ENCODE results near the gene INTS11.
A peak's percentile ranks its signal among the peaks of the same experiment; 100 is the strongest.

INTS11 gene

DNA sequence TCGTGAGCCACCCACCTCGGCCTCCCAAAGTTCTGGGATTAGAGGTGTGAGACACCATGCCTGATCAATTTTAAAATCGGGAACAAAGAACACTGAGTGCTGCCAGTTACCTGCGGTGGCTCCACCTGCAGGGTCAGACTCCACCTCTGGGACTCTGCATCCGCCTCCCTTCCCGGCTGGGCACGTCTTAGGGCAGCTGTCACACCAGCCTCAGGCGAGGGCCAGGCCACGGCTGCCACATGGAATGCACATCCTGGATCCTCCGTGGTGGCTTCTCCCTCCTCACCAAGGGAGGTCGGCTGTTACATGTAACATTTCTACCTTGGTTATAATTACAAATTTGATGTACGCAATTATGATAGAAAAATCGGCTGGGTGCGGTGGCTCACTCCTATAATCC is 39.8 kb upstream of the INTS11 start:
- TF ChIP-seq TAF1 (IDR thresholded peaks at IDR 0.05; ENCODE audit: low read depth) (no peak), YY1 (IDR thresholded peaks at IDR 0.05; ENCODE audit: low read depth) (no peak), ZBTB7A (IDR thresholded peaks at IDR 0.05; ENCODE audit: low read depth) (no peak), TEAD4 (IDR thresholded peaks at IDR 0.05) (no peak), RAD21 (IDR thresholded peaks at IDR 0.05; ENCODE audit: low read depth) (no peak), EP300 (IDR thresholded peaks at IDR 0.05; ENCODE audit: borderline replicate concordance) (no peak), TCF12 (IDR thresholded peaks at IDR 0.05; ENCODE audit: low read depth) (no peak), FOXM1 (IDR thresholded peaks at IDR 0.05; ENCODE audit: borderline replicate concordance, low read depth) (no peak)
- TF ChIP-seq, protein P1, sequence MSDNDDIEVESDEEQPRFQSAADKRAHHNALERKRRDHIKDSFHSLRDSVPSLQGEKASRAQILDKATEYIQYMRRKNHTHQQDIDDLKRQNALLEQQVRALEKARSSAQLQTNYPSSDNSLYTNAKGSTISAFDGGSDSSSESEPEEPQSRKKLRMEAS (IDR thresholded peaks at IDR 0.05): no peak
- TF ChIP-seq, protein P2, sequence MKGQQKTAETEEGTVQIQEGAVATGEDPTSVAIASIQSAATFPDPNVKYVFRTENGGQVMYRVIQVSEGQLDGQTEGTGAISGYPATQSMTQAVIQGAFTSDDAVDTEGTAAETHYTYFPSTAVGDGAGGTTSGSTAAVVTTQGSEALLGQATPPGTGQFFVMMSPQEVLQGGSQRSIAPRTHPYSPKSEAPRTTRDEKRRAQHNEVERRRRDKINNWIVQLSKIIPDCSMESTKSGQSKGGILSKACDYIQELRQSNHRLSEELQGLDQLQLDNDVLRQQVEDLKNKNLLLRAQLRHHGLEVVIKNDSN (IDR thresholded peaks at IDR 0.05): no peak
- TF ChIP-seq, protein P3, sequence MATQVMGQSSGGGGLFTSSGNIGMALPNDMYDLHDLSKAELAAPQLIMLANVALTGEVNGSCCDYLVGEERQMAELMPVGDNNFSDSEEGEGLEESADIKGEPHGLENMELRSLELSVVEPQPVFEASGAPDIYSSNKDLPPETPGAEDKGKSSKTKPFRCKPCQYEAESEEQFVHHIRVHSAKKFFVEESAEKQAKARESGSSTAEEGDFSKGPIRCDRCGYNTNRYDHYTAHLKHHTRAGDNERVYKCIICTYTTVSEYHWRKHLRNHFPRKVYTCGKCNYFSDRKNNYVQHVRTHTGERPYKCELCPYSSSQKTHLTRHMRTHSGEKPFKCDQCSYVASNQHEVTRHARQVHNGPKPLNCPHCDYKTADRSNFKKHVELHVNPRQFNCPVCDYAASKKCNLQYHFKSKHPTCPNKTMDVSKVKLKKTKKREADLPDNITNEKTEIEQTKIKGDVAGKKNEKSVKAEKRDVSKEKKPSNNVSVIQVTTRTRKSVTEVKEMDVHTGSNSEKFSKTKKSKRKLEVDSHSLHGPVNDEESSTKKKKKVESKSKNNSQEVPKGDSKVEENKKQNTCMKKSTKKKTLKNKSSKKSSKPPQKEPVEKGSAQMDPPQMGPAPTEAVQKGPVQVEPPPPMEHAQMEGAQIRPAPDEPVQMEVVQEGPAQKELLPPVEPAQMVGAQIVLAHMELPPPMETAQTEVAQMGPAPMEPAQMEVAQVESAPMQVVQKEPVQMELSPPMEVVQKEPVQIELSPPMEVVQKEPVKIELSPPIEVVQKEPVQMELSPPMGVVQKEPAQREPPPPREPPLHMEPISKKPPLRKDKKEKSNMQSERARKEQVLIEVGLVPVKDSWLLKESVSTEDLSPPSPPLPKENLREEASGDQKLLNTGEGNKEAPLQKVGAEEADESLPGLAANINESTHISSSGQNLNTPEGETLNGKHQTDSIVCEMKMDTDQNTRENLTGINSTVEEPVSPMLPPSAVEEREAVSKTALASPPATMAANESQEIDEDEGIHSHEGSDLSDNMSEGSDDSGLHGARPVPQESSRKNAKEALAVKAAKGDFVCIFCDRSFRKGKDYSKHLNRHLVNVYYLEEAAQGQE (IDR thresholded peaks at IDR 0.05; ENCODE audit: low read depth): no peak

DNA sequence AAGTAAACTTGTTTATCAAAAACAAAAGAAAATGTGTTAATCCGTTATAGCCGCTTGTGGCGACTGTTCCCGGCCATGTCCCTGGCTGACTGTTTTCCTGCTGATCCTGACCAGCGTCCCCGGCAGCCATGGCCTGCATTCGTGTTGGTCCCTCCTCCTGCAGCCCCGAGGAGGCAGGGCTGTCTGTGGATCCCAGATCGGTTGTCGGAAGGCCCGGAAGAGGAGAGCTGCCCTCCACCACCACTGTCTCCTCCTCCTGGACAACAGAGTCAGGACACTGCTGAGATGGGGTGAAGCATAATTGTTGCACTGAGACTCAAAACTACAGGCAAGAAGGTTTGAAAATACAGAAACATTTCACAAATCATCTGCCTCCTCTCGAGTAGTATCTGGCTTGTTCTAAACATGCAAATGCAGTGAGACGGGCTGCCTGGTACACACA is 37.5 kb upstream of the INTS11 start:
- TF ChIP-seq FOXM1 (IDR thresholded peaks at IDR 0.05; ENCODE audit: borderline replicate concordance, low read depth) (no peak), CEBPB (IDR thresholded peaks at IDR 0.05) (no peak), TAF1 (IDR thresholded peaks at IDR 0.05; ENCODE audit: low read depth) (no peak), RAD21 (IDR thresholded peaks at IDR 0.05; ENCODE audit: low read depth) (no peak), NFIC (IDR thresholded peaks at IDR 0.05) (no peak)
- TF ChIP-seq, protein P2 (IDR thresholded peaks at IDR 0.05): no peak

- TF ChIP-seq, protein P3 (IDR thresholded peaks at IDR 0.05; ENCODE audit: low read depth): no peak
- no peak for TF ChIP-seq NFIC (IDR thresholded peaks at IDR 0.05)
- TF ChIP-seq RAD21 (IDR thresholded peaks at IDR 0.05; ENCODE audit: low read depth): no peak
- no peak for TF ChIP-seq CEBPB (IDR thresholded peaks at IDR 0.05)
- no peak for TF ChIP-seq YY1 (IDR thresholded peaks at IDR 0.05; ENCODE audit: low read depth)
- TF ChIP-seq CREB1 (IDR thresholded peaks at IDR 0.05; ENCODE audit: low read depth): no peak
- TF ChIP-seq, protein P2 (IDR thresholded peaks at IDR 0.05): no peak
- TF ChIP-seq FOXM1 (IDR thresholded peaks at IDR 0.05; ENCODE audit: borderline replicate concordance, low read depth): no peak
- TF ChIP-seq TCF12 (IDR thresholded peaks at IDR 0.05; ENCODE audit: low read depth): no peak
- no peak for TF ChIP-seq ZBTB7A (IDR thresholded peaks at IDR 0.05; ENCODE audit: low read depth)
- TF ChIP-seq TAF1 (IDR thresholded peaks at IDR 0.05; ENCODE audit: low read depth): no peak
- no peak for TF ChIP-seq TEAD4 (IDR thresholded peaks at IDR 0.05)
- TF ChIP-seq EGR1 (IDR thresholded peaks at IDR 0.05): no peak
- TF ChIP-seq, protein P1 (IDR thresholded peaks at IDR 0.05): no peak
- no peak for TF ChIP-seq EP300 (IDR thresholded peaks at IDR 0.05; ENCODE audit: borderline replicate concordance)
These were observed 36.9 kb upstream of the INTS11 start for GRCh38 chr1:1361233-1361981.

DNA sequence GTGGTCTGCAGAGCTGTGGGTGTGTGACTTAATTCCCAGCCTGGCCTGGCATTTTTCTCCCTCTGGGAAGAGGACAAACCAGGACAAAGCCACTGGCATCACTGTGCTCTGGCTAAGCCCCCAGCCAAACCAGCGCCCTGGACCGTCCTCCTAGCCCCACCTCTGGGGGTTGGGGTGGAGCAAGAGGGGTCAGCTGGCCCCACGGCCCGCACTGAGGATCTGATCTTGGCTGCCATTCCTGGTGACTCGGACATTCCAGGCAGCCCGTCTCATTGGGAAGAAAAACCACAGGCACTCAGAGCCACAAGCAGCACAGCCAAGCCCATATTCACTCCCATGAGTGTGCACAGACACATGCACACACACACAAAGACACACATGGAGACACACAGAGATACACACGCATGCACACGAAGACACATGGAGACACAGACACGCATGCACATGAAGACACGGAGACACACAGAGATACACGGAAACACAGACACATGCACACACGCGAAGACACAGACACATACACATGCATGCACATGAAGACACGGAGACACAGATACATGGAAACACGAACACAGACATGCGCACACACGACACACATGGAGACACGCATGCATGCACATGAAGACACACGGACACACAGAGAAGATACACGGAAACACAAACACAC is 36.2 kb upstream of the INTS11 start:
- TF ChIP-seq TCF12 (IDR thresholded peaks at IDR 0.05; ENCODE audit: low read depth) (no peak), TAF1 (IDR thresholded peaks at IDR 0.05; ENCODE audit: low read depth) (no peak), EGR1 (IDR thresholded peaks at IDR 0.05) (no peak), TEAD4 (IDR thresholded peaks at IDR 0.05) (peak; percentile 83), RAD21 (IDR thresholded peaks at IDR 0.05; ENCODE audit: low read depth) (no peak), ZBTB7A (IDR thresholded peaks at IDR 0.05; ENCODE audit: low read depth) (no peak), YY1 (IDR thresholded peaks at IDR 0.05; ENCODE audit: low read depth) (no peak), NFIC (IDR thresholded peaks at IDR 0.05) (0 out of 2 replicates have a peak, but pooled peaks have one; percentile 12), CREB1 (IDR thresholded peaks at IDR 0.05; ENCODE audit: low read depth) (no peak)
- TF ChIP-seq, protein P3 (IDR thresholded peaks at IDR 0.05; ENCODE audit: low read depth): no peak
- TF ChIP-seq, protein P2 (IDR thresholded peaks at IDR 0.05): peak; percentile 26; the same call in 1 of the 2 replicates
- TF ChIP-seq, protein P1 (IDR thresholded peaks at IDR 0.05): no peak
